K562 (cell line): Measurements from ENCODE around the gene SLC1A4. TPM values are rescaled to one million over a fixed set of nuclear protein-coding genes. Genes with fewer than 3 reads are reported as not detected.

ENCODE experiments used
- ARID3A ChIP-seq: IDR thresholded peaks from 2 replicates; pipeline ENCODE4 v1.6.1; 2012; ENCODE audit warnings: low read depth, low read length, improper control_type of control experiment, borderline replicate concordance
- BRF1 ChIP-seq: IDR thresholded peaks from 3 replicates; pipeline ENCODE4 v1.6.1; 2011; ENCODE audit warnings: borderline replicate concordance, mild to moderate bottlenecking; ENCODE audit not compliant: insufficient read length; ENCODE audit errors: extremely low read depth
- CREB1 ChIP-seq, 2 experiments: sonication (generic) in 1 of 2; formaldehyde crosslinking in 1 of 2; IDR thresholded peaks; 2 replicates each; pipeline versions ENCODE4 v1.6.1 to v1.8.0; 2012 to 2022; ENCODE audit warnings: inconsistent platforms in 1 of 2, mild to moderate bottlenecking in 1 of 2, missing genetic modification reagents in 1 of 2, moderate library complexity in 1 of 2
- CSDE1 ChIP-seq, 2 experiments: fragments of 450-650 bp; IDR thresholded peaks; 2 replicates each; pipeline ENCODE4 v1.6.1; 2016; ENCODE audit warnings: mild to moderate bottlenecking in 1 of 2
- FOXM1 ChIP-seq, 2 experiments: fragments of 450-650 bp in 1 of 2; sonication (generic) in 1 of 2; formaldehyde crosslinking in 1 of 2; IDR thresholded peaks; 2 replicates each; pipeline versions ENCODE4 v1.6.1 to v1.9.0; 2017 to 2022; ENCODE audit warnings: low read depth in 2 of 2, mild to moderate bottlenecking in 2 of 2, missing genetic modification reagents in 1 of 2, moderate library complexity in 1 of 2
- HES1 ChIP-seq: fragments of 450-650 bp; IDR thresholded peaks from 2 replicates; pipeline ENCODE4 v1.6.1; 2016; ENCODE audit warnings: low read depth, mild to moderate bottlenecking, moderate library complexity
- HNRNPLL ChIP-seq: fragments of 200-400 bp; formaldehyde crosslinking; IDR thresholded peaks from 2 replicates; pipeline ENCODE4 v1.6.1; 2017; ENCODE audit warnings: low read length, low read depth, mild to moderate bottlenecking; ENCODE audit not compliant: poor library complexity, severe bottlenecking
- KHSRP ChIP-seq: fragments of 450-650 bp; IDR thresholded peaks from 2 replicates; pipeline ENCODE4 v1.6.1; 2017
- NELFE ChIP-seq: IDR thresholded peaks from 2 replicates; pipeline ENCODE4 v1.6.1; 2011; ENCODE audit warnings: mild to moderate bottlenecking; ENCODE audit not compliant: insufficient read depth, insufficient read length
- NUFIP1 ChIP-seq: fragments of 450-650 bp; IDR thresholded peaks from 2 replicates; pipeline ENCODE4 v1.6.1; 2018; ENCODE audit not compliant: partially characterized antibody
- POLR3G ChIP-seq: IDR thresholded peaks from 2 replicates; pipeline ENCODE4 v1.6.1; 2011; ENCODE audit not compliant: insufficient read length, insufficient replicate concordance; ENCODE audit errors: extremely low read depth
- RB1 ChIP-seq: fragments of 450-650 bp; IDR thresholded peaks from 2 replicates; pipeline ENCODE4 v1.6.1; 2017; ENCODE audit warnings: low read depth, mild to moderate bottlenecking
- SIRT6 ChIP-seq: IDR thresholded peaks from one replicate; pipeline ENCODE4 v1.6.1; 2012; ENCODE audit warnings: low read depth, mild to moderate bottlenecking, control low read depth, inconsistent platforms, low read length, moderate library complexity
- SMAD4 ChIP-seq: fragments of 250-450 bp; sonication (Bioruptor Pico); conservative IDR thresholded peaks from 2 replicates; pipeline ENCODE4 v1.8.0; 2021; ENCODE audit warnings: inconsistent platforms, mild to moderate bottlenecking, moderate library complexity
- SREBF2 ChIP-seq: sonication (generic); formaldehyde crosslinking; IDR thresholded peaks from 2 replicates; pipeline ENCODE4 v1.4.0; 2020; ENCODE audit warnings: mild to moderate bottlenecking, missing genetic modification reagents
- TSC22D4 ChIP-seq: fragments of 450-650 bp; IDR thresholded peaks from 2 replicates; pipeline ENCODE4 v1.6.1; 2016; ENCODE audit warnings: missing genetic modification characterization, missing biosample characterization, control low read depth
- UBTF ChIP-seq, 2 experiments: IDR thresholded peaks; 2 replicates each; pipeline ENCODE4 v1.6.1; 2012; ENCODE audit warnings: improper control_type of control experiment in 2 of 2, low read depth in 2 of 2, low read length in 2 of 2, borderline replicate concordance in 1 of 2
- ZNF316 ChIP-seq: fragments of 450-650 bp; IDR thresholded peaks from 2 replicates; pipeline ENCODE4 v1.6.1; 2016
- ZNF347 ChIP-seq: fragments of 450-650 bp; formaldehyde crosslinking; IDR thresholded peaks from 2 replicates; pipeline ENCODE4 v1.4.0; 2020; ENCODE audit warnings: low read depth, mild to moderate bottlenecking, moderate library complexity
- polyA plus RNA-seq, 8 experiments: library from polyadenylated mRNA; depleted of rRNA in 4 of 8; stranded (reverse) in 5 of 8; unstranded in 3 of 8; fragments of >200 nt; fragmentation: Nextera tagmentation in 2 of 8; fragmentation: Illumina TruSeq in 1 of 8; extraction: Ambion mirVana in 2 of 8; extraction: Trizol in 1 of 8; gene quantifications; 2 replicates each; pipeline versions ENCODE4 v1.2.1 to v1.2.3, GENCODE V29; 2011 to 2014; ENCODE audit warnings: inconsistent platforms in 1 of 8, missing spikeins in 1 of 8
- total RNA-seq, 7 experiments: library from RNA; depleted of rRNA in 6 of 7; stranded (reverse); fragments of >200 nt in 6 of 7; fragmentation: Illumina TruSeq in 2 of 7; extraction: Trizol in 2 of 7; gene quantifications; 2 replicates each; pipeline versions ENCODE4 v1.2.1 to v1.2.3, GENCODE V29; 2011 to 2021; ENCODE audit warnings: low replicate concordance in 1 of 7
- TF ChIP-seq, protein P1 (sequence below): sonication (generic); formaldehyde crosslinking; IDR thresholded peaks from 2 replicates; pipeline ENCODE4 v1.8.1; 2023; ENCODE audit warnings: mild to moderate bottlenecking, missing genetic modification reagents, moderate library complexity
- TF ChIP-seq, protein P2 (sequence below), 3 experiments: IDR thresholded peaks in 2 of 3; conservative IDR thresholded peaks in 1 of 3; 2 replicates each; pipeline ENCODE4 v1.5.1; 2011 to 2012; ENCODE audit warnings: low read length in 3 of 3, mild to moderate bottlenecking in 3 of 3, control low read depth in 2 of 3, improper control_type of control experiment in 1 of 3, inconsistent platforms in 1 of 3, low read depth in 1 of 3, mixed read lengths in 1 of 3, moderate library complexity in 1 of 3; ENCODE audit not compliant: insufficient read depth in 2 of 3

Gene SLC1A4
- total and polyA plus RNA-seq, 9 of the 15 experiments (the other 6 are each of a cell fraction or from before 2014, with no cell fraction given), result 4.4 to 24.0 (median 10.9) TPM

DNA sequence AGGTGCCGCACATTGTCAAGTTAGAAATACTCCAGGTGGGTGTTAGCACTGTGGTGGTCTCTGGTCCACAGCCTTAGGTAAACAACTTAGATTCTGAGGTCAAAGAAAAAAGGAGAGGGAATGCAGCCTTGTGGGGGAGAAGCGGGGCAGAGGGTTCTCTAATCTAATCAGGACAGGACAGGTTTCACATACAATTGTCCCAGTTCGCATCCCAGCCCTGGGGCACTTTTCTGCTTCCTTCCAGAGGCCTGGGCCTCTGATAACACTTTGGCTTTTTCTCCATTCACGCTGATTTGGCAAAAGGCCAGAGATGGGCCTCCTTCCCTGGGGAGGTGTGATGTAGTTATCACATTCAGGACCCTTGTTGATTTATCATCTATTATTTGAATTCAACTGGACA, 32.5 kb downstream of the SLC1A4 start (continued):
- TF ChIP-seq UBTF (IDR thresholded peaks at IDR 0.05; ENCODE audit: borderline replicate concordance in 1 of 2, low read depth in 2 of 2, low read length in 2 of 2) (no peak), CREB1 (IDR thresholded peaks at IDR 0.05) (peak; percentile 40; the same call in 1 of the 2 replicates), CREB1 (CRISPR knock-in tag; IDR thresholded peaks at IDR 0.05) (no peak), POLR3G (no peak), KHSRP (peak; percentile 80), ZNF316 (peak; percentile 77), SMAD4 (CRISPR knock-in tag) (peak; percentile 89), ZNF347 (no peak), SIRT6 (no peak), RB1 (no peak), ARID3A (peak; percentile 88; the same call in 1 of the 2 replicates), NUFIP1 (peak; percentile 48), HNRNPLL (no peak), SREBF2 (CRISPR knock-in tag) (no peak), BRF1 (no peak), FOXM1 (IDR thresholded peaks at IDR 0.05; ENCODE audit: low read depth) (peak; percentile 90), FOXM1 (CRISPR knock-in tag; IDR thresholded peaks at IDR 0.05; ENCODE audit: low read depth) (no peak), TSC22D4 (no peak), HES1 (peak; percentile 91), CSDE1 (IDR thresholded peaks at IDR 0.05) (no peak), NELFE (no peak)
- TF ChIP-seq, protein P1, sequence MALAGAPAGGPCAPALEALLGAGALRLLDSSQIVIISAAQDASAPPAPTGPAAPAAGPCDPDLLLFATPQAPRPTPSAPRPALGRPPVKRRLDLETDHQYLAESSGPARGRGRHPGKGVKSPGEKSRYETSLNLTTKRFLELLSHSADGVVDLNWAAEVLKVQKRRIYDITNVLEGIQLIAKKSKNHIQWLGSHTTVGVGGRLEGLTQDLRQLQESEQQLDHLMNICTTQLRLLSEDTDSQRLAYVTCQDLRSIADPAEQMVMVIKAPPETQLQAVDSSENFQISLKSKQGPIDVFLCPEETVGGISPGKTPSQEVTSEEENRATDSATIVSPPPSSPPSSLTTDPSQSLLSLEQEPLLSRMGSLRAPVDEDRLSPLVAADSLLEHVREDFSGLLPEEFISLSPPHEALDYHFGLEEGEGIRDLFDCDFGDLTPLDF, result no peak
- TF ChIP-seq, protein P2, sequence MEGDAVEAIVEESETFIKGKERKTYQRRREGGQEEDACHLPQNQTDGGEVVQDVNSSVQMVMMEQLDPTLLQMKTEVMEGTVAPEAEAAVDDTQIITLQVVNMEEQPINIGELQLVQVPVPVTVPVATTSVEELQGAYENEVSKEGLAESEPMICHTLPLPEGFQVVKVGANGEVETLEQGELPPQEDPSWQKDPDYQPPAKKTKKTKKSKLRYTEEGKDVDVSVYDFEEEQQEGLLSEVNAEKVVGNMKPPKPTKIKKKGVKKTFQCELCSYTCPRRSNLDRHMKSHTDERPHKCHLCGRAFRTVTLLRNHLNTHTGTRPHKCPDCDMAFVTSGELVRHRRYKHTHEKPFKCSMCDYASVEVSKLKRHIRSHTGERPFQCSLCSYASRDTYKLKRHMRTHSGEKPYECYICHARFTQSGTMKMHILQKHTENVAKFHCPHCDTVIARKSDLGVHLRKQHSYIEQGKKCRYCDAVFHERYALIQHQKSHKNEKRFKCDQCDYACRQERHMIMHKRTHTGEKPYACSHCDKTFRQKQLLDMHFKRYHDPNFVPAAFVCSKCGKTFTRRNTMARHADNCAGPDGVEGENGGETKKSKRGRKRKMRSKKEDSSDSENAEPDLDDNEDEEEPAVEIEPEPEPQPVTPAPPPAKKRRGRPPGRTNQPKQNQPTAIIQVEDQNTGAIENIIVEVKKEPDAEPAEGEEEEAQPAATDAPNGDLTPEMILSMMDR (IDR thresholded peaks at IDR 0.05 in 2 of 3, conservative IDR thresholded peaks at IDR 0.05 in 1 of 3; ENCODE audit: insufficient read depth in 2 of 3, low read depth in 1 of 3, low read length in 3 of 3), result no peak
